HepG2 (cell line): ENCODE measurements around the gene ARPC1A. TPM values are rescaled to one million over a fixed set of nuclear protein-coding genes. Genes with fewer than 3 reads are reported as not detected.

ENCODE experiments used
- GATA4 ChIP-seq: sonication (generic); IDR thresholded peaks from 2 replicates; pipeline ENCODE4 v1.6.1; 2016; ENCODE audit warnings: antibody characterized with exemption, low read depth, borderline replicate concordance
- HNRNPH1 ChIP-seq: fragments of 200-400 bp; formaldehyde crosslinking; optimal IDR thresholded peaks from 2 replicates; pipeline ENCODE3; 2017; ENCODE audit warnings: mild to moderate bottlenecking, low read depth, low read length
- JARID2 ChIP-seq: sonication (generic); formaldehyde crosslinking; IDR thresholded peaks from 2 replicates; pipeline ENCODE4 v1.8.1; 2023; ENCODE audit warnings: missing genetic modification reagents, inconsistent platforms; ENCODE audit not compliant: insufficient replicate concordance
- KDM3A ChIP-seq: IDR thresholded peaks from 2 replicates; pipeline ENCODE4 v1.6.1; 2018; ENCODE audit warnings: low read depth, missing compliant biosample characterization
- KLF11 ChIP-seq: IDR thresholded peaks from 2 replicates; pipeline ENCODE4 v1.6.1; 2016; ENCODE audit warnings: missing compliant biosample characterization
- NCOA5 ChIP-seq: sonication (generic); formaldehyde crosslinking; IDR thresholded peaks from 2 replicates; pipeline ENCODE4 v1.4.0; 2020; ENCODE audit warnings: missing genetic modification reagents
- PAWR ChIP-seq: sonication (generic); formaldehyde crosslinking; IDR thresholded peaks from 2 replicates; pipeline ENCODE4 v1.4.0; 2020; ENCODE audit warnings: missing genetic modification reagents, mild to moderate bottlenecking, borderline replicate concordance
- PITX1 ChIP-seq: sonication (generic); formaldehyde crosslinking; IDR thresholded peaks from 2 replicates; pipeline ENCODE4 v1.5.1; 2020; ENCODE audit warnings: mild to moderate bottlenecking, missing genetic modification reagents
- RAD21 ChIP-seq: fragments of 450-650 bp; formaldehyde crosslinking; IDR thresholded peaks from 2 replicates; pipeline ENCODE4 v1.5.0; 2020; ENCODE audit warnings: mild to moderate bottlenecking
- RFX5 ChIP-seq: IDR thresholded peaks from 2 replicates; pipeline ENCODE4 v1.6.1; 2011; ENCODE audit warnings: low read depth, low read length, improper control_type of control experiment
- SKI ChIP-seq: fragments of 450-650 bp; IDR thresholded peaks from one replicate; pipeline ENCODE4 v1.6.1; 2018; ENCODE audit warnings: mild to moderate bottlenecking; ENCODE audit not compliant: partially characterized antibody
- SRF ChIP-seq: IDR thresholded peaks from 2 replicates; pipeline ENCODE4 v1.6.1; 2011; ENCODE audit warnings: mild to moderate bottlenecking, low read depth, low read length, moderate library complexity
- TBX3 ChIP-seq: fragments of 450-650 bp; IDR thresholded peaks from 2 replicates; pipeline ENCODE4 v1.6.1; 2017; ENCODE audit warnings: antibody characterized with exemption, mild to moderate bottlenecking, inconsistent platforms, borderline replicate concordance
- TCF7 ChIP-seq: sonication (generic); IDR thresholded peaks from 2 replicates; pipeline ENCODE4 v1.6.1; 2016; ENCODE audit warnings: antibody characterized with exemption, low read depth
- ZFP36L1 ChIP-seq: sonication (generic); formaldehyde crosslinking; IDR thresholded peaks from 2 replicates; pipeline ENCODE4 v1.8.0; 2022; ENCODE audit warnings: mild to moderate bottlenecking, missing genetic modification reagents, moderate library complexity
- ZNF34 ChIP-seq: sonication (generic); formaldehyde crosslinking; IDR thresholded peaks from 2 replicates; pipeline ENCODE4 v1.4.0; 2020; ENCODE audit warnings: mild to moderate bottlenecking, missing genetic modification reagents, borderline replicate concordance
- ZNF530 ChIP-seq: sonication (generic); formaldehyde crosslinking; IDR thresholded peaks from 2 replicates; pipeline ENCODE4 v1.5.0; 2020; ENCODE audit warnings: low read depth, mild to moderate bottlenecking, missing genetic modification reagents
- ZNF768 ChIP-seq: sonication (generic); formaldehyde crosslinking; IDR thresholded peaks from 2 replicates; pipeline ENCODE4 v1.4.0; 2020; ENCODE audit warnings: missing genetic modification reagents
- ZNF775 ChIP-seq: sonication (generic); formaldehyde crosslinking; IDR thresholded peaks from 2 replicates; pipeline ENCODE4 v1.4.0; 2020; ENCODE audit warnings: missing genetic modification reagents, mild to moderate bottlenecking, moderate library complexity, borderline replicate concordance
- polyA plus RNA-seq, 8 experiments: library from polyadenylated mRNA; depleted of rRNA in 3 of 8; stranded (reverse) in 7 of 8; unstranded in 1 of 8; fragments of >200 nt; fragmentation: Illumina TruSeq in 4 of 8; extraction: Trizol in 4 of 8; gene quantifications; 2 replicates each; pipeline versions ENCODE4 v1.2.1 to v1.2.3, GENCODE V29; 2011 to 2016; ENCODE audit warnings: low read depth in 4 of 8, missing spikeins in 1 of 8, mixed read lengths in 1 of 8; ENCODE audit not compliant: insufficient read depth in 1 of 8
- total RNA-seq, 5 experiments: library from RNA; depleted of rRNA; stranded (reverse); fragments of >200 nt; fragmentation: Illumina TruSeq; extraction: Trizol; gene quantifications; 2 replicates each; pipeline ENCODE4 v1.2.3, GENCODE V29; 2016; ENCODE audit warnings: low read depth in 1 of 5
- TF ChIP-seq, protein P1 (sequence below): sonication (generic); formaldehyde crosslinking; IDR thresholded peaks from 2 replicates; pipeline ENCODE4 v1.4.0; 2020; ENCODE audit warnings: missing genetic modification reagents, low read depth, mild to moderate bottlenecking, borderline replicate concordance
- TF ChIP-seq, protein P2 (sequence below): IDR thresholded peaks from 2 replicates; pipeline ENCODE4 v1.6.1; 2012; ENCODE audit warnings: low read depth, low read length, improper control_type of control experiment
- TF ChIP-seq, protein P3 (sequence below): IDR thresholded peaks from 2 replicates; pipeline ENCODE4 v1.6.1; 2016
- TF ChIP-seq, protein P4 (sequence below): sonication (generic); formaldehyde crosslinking; IDR thresholded peaks from 2 replicates; pipeline ENCODE4 v1.8.0; 2022; ENCODE audit warnings: low read depth, missing genetic modification reagents
- TF ChIP-seq, protein P5 (sequence below): sonication (generic); formaldehyde crosslinking; IDR thresholded peaks from 2 replicates; pipeline ENCODE4 v1.4.0; 2020; ENCODE audit warnings: mild to moderate bottlenecking, missing genetic modification reagents

The ARPC1A gene
- total and polyA plus RNA-seq, 2 of the 13 experiments (the other 11 are each of a cell fraction or from before 2014, with no cell fraction given): 44.3 to 88.5 TPM

DNA sequence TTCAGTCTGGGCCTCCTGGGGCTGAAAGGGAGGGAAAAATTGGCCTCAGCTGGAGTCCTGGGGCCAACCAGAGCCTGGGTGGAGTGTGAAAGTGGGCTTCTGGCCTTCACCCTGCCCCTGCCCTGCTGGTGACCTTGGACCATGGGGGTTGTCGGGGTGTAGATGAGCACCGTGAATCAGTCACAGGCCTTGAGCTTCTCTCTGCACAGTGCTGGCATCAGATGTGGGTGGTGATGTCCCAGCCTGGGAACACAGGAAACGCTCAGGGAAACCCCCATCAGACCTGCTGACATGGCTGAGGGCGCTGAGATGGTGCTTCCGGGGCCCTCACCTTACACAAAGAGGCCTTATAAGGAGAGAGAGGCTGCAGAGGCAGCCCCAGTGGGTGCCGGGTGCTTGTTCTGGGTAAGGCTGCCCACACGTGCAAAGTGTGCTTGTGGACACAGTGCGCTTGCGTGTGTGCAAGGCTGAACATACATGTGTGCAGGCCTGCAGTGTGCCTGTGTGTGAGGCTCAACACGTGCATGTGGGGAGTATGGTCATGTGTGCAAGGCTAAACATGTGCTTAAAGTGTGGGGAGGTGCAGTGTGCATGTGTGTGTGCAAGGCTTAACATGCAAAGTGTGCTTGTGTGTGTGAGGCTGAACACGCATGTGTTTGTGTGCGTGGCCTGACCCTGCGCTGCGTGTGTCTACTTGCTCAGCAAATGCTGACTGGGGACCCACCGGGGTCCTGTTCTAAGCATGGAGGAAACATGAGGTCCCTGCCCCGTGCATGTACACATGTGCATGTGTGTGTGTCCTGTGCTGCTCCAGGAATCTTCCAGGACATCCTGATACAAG lies 55.3 kb downstream of the ARPC1A start (continued):
- TF ChIP-seq ZNF775 (CRISPR knock-in tag) (no peak), ZFP36L1 (CRISPR knock-in tag) (no peak), SRF (peak; percentile 87), ZNF34 (CRISPR knock-in tag) (no peak), NCOA5 (CRISPR knock-in tag) (no peak), GATA4 (no peak), HNRNPH1 (no peak), KDM3A (CRISPR knock-in tag) (no peak), PITX1 (CRISPR knock-in tag) (no peak), TCF7 (no peak), PAWR (CRISPR knock-in tag) (no peak), ZNF530 (CRISPR knock-in tag) (no peak), RAD21 (CRISPR knock-in tag) (no peak), KLF11 (CRISPR knock-in tag) (no peak), ZNF768 (CRISPR knock-in tag) (0 out of 2 replicates have a peak, but pooled peaks have one; percentile 8), JARID2 (CRISPR knock-in tag) (no peak), SKI (no peak), TBX3 (no peak), RFX5 (no peak)
- TF ChIP-seq, protein P1, sequence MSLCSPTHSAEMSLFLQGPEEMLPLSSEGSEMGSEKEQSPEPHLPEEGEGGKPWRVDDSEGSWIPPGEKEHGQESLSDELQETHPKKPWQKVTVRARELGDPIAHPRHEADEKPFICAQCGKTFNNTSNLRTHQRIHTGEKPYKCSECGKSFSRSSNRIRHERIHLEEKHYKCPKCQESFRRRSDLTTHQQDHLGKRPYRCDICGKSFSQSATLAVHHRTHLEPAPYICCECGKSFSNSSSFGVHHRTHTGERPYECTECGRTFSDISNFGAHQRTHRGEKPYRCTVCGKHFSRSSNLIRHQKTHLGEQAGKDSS (CRISPR knock-in tag): no peak; the same call in 1 of the 2 replicates
- TF ChIP-seq, protein P2, sequence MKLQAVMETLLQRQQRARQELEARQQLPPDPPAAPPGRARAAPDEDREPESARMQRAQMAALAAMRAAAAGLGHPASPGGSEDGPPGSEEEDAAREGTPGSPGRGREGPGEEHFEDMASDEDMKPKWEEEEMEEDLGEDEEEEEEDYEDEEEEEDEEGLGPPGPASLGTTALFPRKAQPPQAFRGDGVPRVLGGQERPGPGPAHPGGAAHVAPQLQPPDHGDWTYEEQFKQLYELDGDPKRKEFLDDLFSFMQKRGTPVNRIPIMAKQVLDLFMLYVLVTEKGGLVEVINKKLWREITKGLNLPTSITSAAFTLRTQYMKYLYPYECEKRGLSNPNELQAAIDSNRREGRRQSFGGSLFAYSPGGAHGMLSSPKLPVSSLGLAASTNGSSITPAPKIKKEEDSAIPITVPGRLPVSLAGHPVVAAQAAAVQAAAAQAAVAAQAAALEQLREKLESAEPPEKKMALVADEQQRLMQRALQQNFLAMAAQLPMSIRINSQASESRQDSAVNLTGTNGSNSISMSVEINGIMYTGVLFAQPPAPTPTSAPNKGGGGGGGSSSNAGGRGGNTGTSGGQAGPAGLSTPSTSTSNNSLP: no peak
- TF ChIP-seq, protein P3, sequence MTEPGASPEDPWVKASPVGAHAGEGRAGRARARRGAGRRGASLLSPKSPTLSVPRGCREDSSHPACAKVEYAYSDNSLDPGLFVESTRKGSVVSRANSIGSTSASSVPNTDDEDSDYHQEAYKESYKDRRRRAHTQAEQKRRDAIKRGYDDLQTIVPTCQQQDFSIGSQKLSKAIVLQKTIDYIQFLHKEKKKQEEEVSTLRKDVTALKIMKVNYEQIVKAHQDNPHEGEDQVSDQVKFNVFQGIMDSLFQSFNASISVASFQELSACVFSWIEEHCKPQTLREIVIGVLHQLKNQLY: no peak
- TF ChIP-seq, protein P4, sequence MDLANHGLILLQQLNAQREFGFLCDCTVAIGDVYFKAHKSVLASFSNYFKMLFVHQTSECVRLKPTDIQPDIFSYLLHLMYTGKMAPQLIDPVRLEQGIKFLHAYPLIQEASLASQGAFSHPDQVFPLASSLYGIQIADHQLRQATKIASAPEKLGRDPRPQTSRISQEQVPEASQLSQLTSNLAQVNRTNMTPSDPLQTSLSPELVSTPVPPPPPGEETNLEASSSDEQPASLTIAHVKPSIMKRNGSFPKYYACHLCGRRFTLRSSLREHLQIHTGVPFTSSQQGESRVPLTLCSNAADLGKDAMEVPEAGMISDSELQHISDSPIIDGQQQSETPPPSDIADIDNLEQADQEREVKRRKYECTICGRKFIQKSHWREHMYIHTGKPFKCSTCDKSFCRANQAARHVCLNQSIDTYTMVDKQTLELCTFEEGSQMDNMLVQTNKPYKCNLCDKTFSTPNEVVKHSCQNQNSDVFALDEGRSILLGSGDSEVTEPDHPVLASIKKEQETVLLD (CRISPR knock-in tag): no peak
- TF ChIP-seq, protein P5, sequence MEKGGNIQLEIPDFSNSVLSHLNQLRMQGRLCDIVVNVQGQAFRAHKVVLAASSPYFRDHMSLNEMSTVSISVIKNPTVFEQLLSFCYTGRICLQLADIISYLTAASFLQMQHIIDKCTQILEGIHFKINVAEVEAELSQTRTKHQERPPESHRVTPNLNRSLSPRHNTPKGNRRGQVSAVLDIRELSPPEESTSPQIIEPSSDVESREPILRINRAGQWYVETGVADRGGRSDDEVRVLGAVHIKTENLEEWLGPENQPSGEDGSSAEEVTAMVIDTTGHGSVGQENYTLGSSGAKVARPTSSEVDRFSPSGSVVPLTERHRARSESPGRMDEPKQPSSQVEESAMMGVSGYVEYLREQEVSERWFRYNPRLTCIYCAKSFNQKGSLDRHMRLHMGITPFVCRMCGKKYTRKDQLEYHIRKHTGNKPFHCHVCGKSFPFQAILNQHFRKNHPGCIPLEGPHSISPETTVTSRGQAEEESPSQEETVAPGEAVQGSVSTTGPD (CRISPR knock-in tag): no peak
